Neural progenitor cell (in vitro differentiated cells): ENCODE results near the gene FLRT2. TPM values are rescaled to one million over a fixed set of nuclear protein-coding genes. Genes with fewer than 3 reads are reported as not detected.

Experiments used
- DNase-seq: peaks from one replicate; pipeline ENCODE4 v3.0.0-alpha.2; 2016; ENCODE audit warnings: low spot score
- H2AFZ ChIP-seq: fragments of 200-600 bp; sonication (generic); replicated peaks from 2 replicates; pipeline ENCODE4 v1.6.1; 2016; ENCODE audit warnings: antibody characterized with exemption
- H3F3A ChIP-seq: fragments of 200-600 bp; sonication (generic); 2 replicates; pipeline ENCODE4 v1.6.1; 2016; ENCODE audit warnings: antibody characterized with exemption, low read depth
- H3K27ac ChIP-seq: fragments of 200-600 bp; sonication (generic); 2 replicates; pipeline ENCODE4 v1.5.1; 2016; ENCODE audit warnings: mild to moderate bottlenecking
- H3K27me3 ChIP-seq: fragments of 200-600 bp; sonication (generic); 2 replicates; pipeline ENCODE4 v1.6.1; 2016; ENCODE audit warnings: mild to moderate bottlenecking, moderate library complexity
- H3K36me3 ChIP-seq: fragments of 200-600 bp; sonication (generic); 2 replicates; pipeline ENCODE4 v1.5.1; 2016
- H3K4me1 ChIP-seq: fragments of 200-600 bp; sonication (generic); 2 replicates; pipeline ENCODE4 v1.6.1; 2016; ENCODE audit warnings: mixed run types
- H3K4me2 ChIP-seq: fragments of 200-600 bp; sonication (generic); 2 replicates; pipeline ENCODE4 v1.6.1; 2016
- H3K4me3 ChIP-seq: fragments of 200-600 bp; sonication (generic); 2 replicates; pipeline ENCODE4 v1.5.1; 2016
- H3K79me2 ChIP-seq: fragments of 200-600 bp; sonication (generic); 2 replicates; pipeline ENCODE4 v1.6.1; 2016; ENCODE audit warnings: low read depth
- H3K9ac ChIP-seq: fragments of 200-600 bp; sonication (generic); 2 replicates; pipeline ENCODE4 v1.6.1; 2016
- H3K9me3 ChIP-seq: fragments of 200-600 bp; sonication (generic); 2 replicates; pipeline ENCODE4 v1.5.1; 2016; ENCODE audit warnings: low read depth
- H4K20me1 ChIP-seq: fragments of 200-600 bp; sonication (generic); 2 replicates; pipeline ENCODE4 v1.6.1; 2016; ENCODE audit warnings: low read depth
- H3K27ac Mint-ChIP-seq: 3 replicates; pipeline ENCODE4 v1.8.0; 2021; ENCODE audit warnings: mixed read lengths
- H3K27me3 Mint-ChIP-seq: 2 replicates; pipeline ENCODE4 v1.8.0; 2022; ENCODE audit warnings: low read depth, mild to moderate bottlenecking, inconsistent platforms, moderate library complexity, mixed read lengths; ENCODE audit not compliant: insufficient read depth
- H3K36me3 Mint-ChIP-seq: 3 replicates; pipeline ENCODE4 v1.8.0; 2021; ENCODE audit warnings: mixed read lengths
- H3K4me1 Mint-ChIP-seq: 3 replicates; pipeline ENCODE4 v1.8.0; 2021; ENCODE audit warnings: mixed read lengths
- H3K4me3 Mint-ChIP-seq: 3 replicates; pipeline ENCODE4 v1.8.0; 2021; ENCODE audit warnings: mild to moderate bottlenecking, moderate library complexity, mixed read lengths
- H3K9me3 Mint-ChIP-seq: 3 replicates; pipeline ENCODE4 v1.8.0; 2020; ENCODE audit warnings: mixed read lengths
- CTCF ChIP-seq: fragments of 200-600 bp; sonication (generic); IDR thresholded peaks from 2 replicates; pipeline ENCODE4 v1.5.1; 2017; ENCODE audit warnings: antibody characterized with exemption, mild to moderate bottlenecking
- EZH2 ChIP-seq: fragments of 200-600 bp; sonication (generic); IDR thresholded peaks from 2 replicates; pipeline ENCODE4 v1.6.1; 2017; ENCODE audit warnings: antibody characterized with exemption, mild to moderate bottlenecking, moderate library complexity
- EZH2phosphoT487 ChIP-seq: fragments of 200-600 bp; sonication (generic); IDR thresholded peaks from 2 replicates; pipeline ENCODE4 v1.6.1; 2017; ENCODE audit warnings: antibody characterized with exemption
- total RNA-seq: library from RNA; depleted of rRNA; stranded (reverse); fragments of >200 nt; gene quantifications from 2 replicates; pipeline ENCODE4 v1.2.3, GENCODE V29; 2015; ENCODE audit warnings: low replicate concordance

FLRT2 gene
- total RNA-seq, 1 donor from 2014 or later: 8.5 TPM

GRCh38 chr14:85574853-85575616 is 45.1 kb downstream of the FLRT2 start:
- no peak overlapping the region for H3K4me2 ChIP-seq
- H3K9ac ChIP-seq: no peak overlapping the region
- no peaks in the 10 kb centered on the region for H3K36me3 ChIP-seq
- H3K27ac ChIP-seq: no peak overlapping the region
- no peaks in the 10 kb centered on the region for H3K27me3 ChIP-seq
- H3K9me3 ChIP-seq: no peaks in the 10 kb centered on the region
- no peak overlapping the region for H3K4me3 ChIP-seq
- H3F3A ChIP-seq: peaks cover 7% of the 10 kb centered on the region
- no peaks in the 10 kb centered on the region for H3K36me3 Mint-ChIP-seq
- no peak for TF ChIP-seq CTCF
- no peak for TF ChIP-seq EZH2
- TF ChIP-seq EZH2phosphoT487: no peak
- no peaks in the 10 kb centered on the region for H3K9me3 Mint-ChIP-seq
- H3K27me3 Mint-ChIP-seq: no peaks in the 10 kb centered on the region
- no peaks in the 10 kb centered on the region for H3K79me2 ChIP-seq
- no peak overlapping the region for H3K27ac Mint-ChIP-seq
- H3K4me3 Mint-ChIP-seq: no peak overlapping the region
- no peaks in the 10 kb centered on the region for H4K20me1 ChIP-seq
- H2AFZ ChIP-seq: no peak overlapping the region
- peaks cover 22% of the 10 kb centered on the region for H3K4me1 Mint-ChIP-seq
- H3K4me1 ChIP-seq: peaks cover 28% of the 10 kb centered on the region
- no peak for DNase-seq

GRCh38 chr14:85575617-85575898 is 45.6 kb downstream of the FLRT2 start:
- no peaks in the 10 kb centered on the region for H3K9me3 Mint-ChIP-seq
- H3K36me3 ChIP-seq: no peaks in the 10 kb centered on the region
- H3K27ac ChIP-seq: no peak overlapping the region
- H3K79me2 ChIP-seq: no peaks in the 10 kb centered on the region
- peaks cover 7% of the 10 kb centered on the region for H3F3A ChIP-seq
- H3K27me3 Mint-ChIP-seq: no peaks in the 10 kb centered on the region
- no peak overlapping the region for H3K4me3 ChIP-seq
- H2AFZ ChIP-seq: no peak overlapping the region
- H3K4me1 Mint-ChIP-seq: peaks cover 26% of the 10 kb centered on the region
- no peak overlapping the region for H3K4me3 Mint-ChIP-seq
- peak; percentile 30 for DNase-seq
- H3K36me3 Mint-ChIP-seq: no peaks in the 10 kb centered on the region
- TF ChIP-seq CTCF: no peak
- TF ChIP-seq EZH2phosphoT487: no peak
- TF ChIP-seq EZH2: no peak
- H3K27me3 ChIP-seq: no peaks in the 10 kb centered on the region
- peak overlapping the region; percentile 33 for H3K4me2 ChIP-seq
- H3K9ac ChIP-seq: no peak overlapping the region
- no peaks in the 10 kb centered on the region for H3K9me3 ChIP-seq
- no peak overlapping the region for H3K27ac Mint-ChIP-seq
- peaks cover 28% of the 10 kb centered on the region for H3K4me1 ChIP-seq
- H4K20me1 ChIP-seq: no peaks in the 10 kb centered on the region

GRCh38 chr14:85576218-85576617 is 46.3 kb downstream of the FLRT2 start:
- peaks cover 28% of the 10 kb centered on the region for H3K4me1 ChIP-seq
- no peaks in the 10 kb centered on the region for H4K20me1 ChIP-seq
- peaks cover 32% of the 10 kb centered on the region for H3K4me1 Mint-ChIP-seq
- no peak overlapping the region for H3K4me2 ChIP-seq
- H3K4me3 Mint-ChIP-seq: no peak overlapping the region
- H3F3A ChIP-seq: peaks cover 7% of the 10 kb centered on the region
- no peak overlapping the region for H3K4me3 ChIP-seq
- no peak for DNase-seq
- no peaks in the 10 kb centered on the region for H3K79me2 ChIP-seq
- no peak overlapping the region for H3K27ac Mint-ChIP-seq
- H3K27me3 Mint-ChIP-seq: no peaks in the 10 kb centered on the region
- H2AFZ ChIP-seq: no peak overlapping the region
- no peaks in the 10 kb centered on the region for H3K36me3 ChIP-seq
- H3K36me3 Mint-ChIP-seq: no peaks in the 10 kb centered on the region
- no peak overlapping the region for H3K9ac ChIP-seq
- H3K27me3 ChIP-seq: no peaks in the 10 kb centered on the region
- TF ChIP-seq EZH2 (no peak), CTCF (no peak), EZH2phosphoT487 (no peak)
- no peaks in the 10 kb centered on the region for H3K9me3 ChIP-seq
- H3K9me3 Mint-ChIP-seq: no peaks in the 10 kb centered on the region
- no peak overlapping the region for H3K27ac ChIP-seq
